H7 (cell line): ENCODE data around the gene CPA5. TPM values are rescaled to one million over a fixed set of nuclear protein-coding genes. Genes with fewer than 3 reads are reported as not detected.

Experiments used
- DNase-seq: peaks from one replicate; pipeline ENCODE4 v3.0.0; 2012
- H3K27me3 ChIP-seq: 2 replicates; pipeline ENCODE4 v1.6.0; 2011; ENCODE audit warnings: mild to moderate bottlenecking, low read length; ENCODE audit not compliant: control insufficient read depth, insufficient read depth
- H3K36me3 ChIP-seq: replicated peaks from 2 replicates; pipeline ENCODE4 v1.5.1; 2011; ENCODE audit warnings: low read length; ENCODE audit not compliant: control insufficient read depth, insufficient read depth
- H3K4me3 ChIP-seq: 2 replicates; pipeline ENCODE4 v1.5.1; 2011; ENCODE audit warnings: low read depth, mild to moderate bottlenecking, control low read depth, low read length, moderate library complexity; ENCODE audit not compliant: insufficient read depth
- total RNA-seq: library from RNA; depleted of rRNA; stranded (reverse); fragments of >200 nt; shearing (Covaris generic); gene quantifications from 2 replicates; pipeline ENCODE4 v1.2.3, GENCODE V29; 2014; rRNA removed

CPA5 gene, protein sequence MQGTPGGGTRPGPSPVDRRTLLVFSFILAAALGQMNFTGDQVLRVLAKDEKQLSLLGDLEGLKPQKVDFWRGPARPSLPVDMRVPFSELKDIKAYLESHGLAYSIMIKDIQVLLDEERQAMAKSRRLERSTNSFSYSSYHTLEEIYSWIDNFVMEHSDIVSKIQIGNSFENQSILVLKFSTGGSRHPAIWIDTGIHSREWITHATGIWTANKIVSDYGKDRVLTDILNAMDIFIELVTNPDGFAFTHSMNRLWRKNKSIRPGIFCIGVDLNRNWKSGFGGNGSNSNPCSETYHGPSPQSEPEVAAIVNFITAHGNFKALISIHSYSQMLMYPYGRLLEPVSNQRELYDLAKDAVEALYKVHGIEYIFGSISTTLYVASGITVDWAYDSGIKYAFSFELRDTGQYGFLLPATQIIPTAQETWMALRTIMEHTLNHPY
- total RNA-seq, result 0.24 TPM in 1 of 2 replicates, not detected in the other

DNA sequence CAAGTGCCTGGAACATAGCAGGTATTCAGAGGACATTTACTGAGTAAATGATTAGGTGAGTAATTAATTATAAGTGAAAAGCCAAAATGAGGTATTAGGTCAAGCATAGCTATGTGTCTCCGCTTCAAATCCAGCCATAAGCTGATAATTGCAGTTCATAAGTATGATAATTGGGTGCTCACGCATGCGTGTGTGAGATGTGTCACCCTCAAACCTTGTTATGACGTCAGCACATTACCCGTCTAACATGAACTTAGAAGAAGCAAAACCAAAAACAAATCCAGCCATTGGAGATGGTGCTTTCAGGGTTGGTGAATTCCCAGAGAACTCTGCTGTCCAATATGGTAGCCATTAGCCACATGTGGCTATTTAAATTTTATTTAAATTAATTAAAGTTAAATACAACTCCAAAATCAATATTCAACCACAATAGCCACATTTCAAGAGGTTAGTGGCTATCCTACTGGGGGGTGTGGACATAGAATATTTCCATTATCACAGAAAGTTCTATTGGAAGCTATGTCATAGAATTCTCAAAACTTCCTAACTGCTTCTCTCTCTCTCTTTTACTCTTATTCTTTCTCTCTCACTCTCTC lies at the start of gene CPA5:
Gene CPA5 (plus strand): TSS at position 546 of the 596 bp plus-strand sequence. CDS start 1,670 bp downstream, outside the sequence.
- H3K4me3 ChIP-seq, result no peak within 1 kb of the TSS
- DNase-seq, result no peak
- H3K27me3 ChIP-seq, result no peaks in the 10 kb centered on the region
- H3K36me3 ChIP-seq, result no peaks in the 10 kb centered on the region

- H3K36me3 ChIP-seq, result no peaks in the 10 kb centered on the region
- DNase-seq, result no peak
- H3K27me3 ChIP-seq, result no peaks in the 10 kb centered on the region
- H3K4me3 ChIP-seq, result no peak overlapping the region
Measured at GRCh38 chr7:130296221-130296951, 48.2 kb upstream of the CPA5 start.

DNA sequence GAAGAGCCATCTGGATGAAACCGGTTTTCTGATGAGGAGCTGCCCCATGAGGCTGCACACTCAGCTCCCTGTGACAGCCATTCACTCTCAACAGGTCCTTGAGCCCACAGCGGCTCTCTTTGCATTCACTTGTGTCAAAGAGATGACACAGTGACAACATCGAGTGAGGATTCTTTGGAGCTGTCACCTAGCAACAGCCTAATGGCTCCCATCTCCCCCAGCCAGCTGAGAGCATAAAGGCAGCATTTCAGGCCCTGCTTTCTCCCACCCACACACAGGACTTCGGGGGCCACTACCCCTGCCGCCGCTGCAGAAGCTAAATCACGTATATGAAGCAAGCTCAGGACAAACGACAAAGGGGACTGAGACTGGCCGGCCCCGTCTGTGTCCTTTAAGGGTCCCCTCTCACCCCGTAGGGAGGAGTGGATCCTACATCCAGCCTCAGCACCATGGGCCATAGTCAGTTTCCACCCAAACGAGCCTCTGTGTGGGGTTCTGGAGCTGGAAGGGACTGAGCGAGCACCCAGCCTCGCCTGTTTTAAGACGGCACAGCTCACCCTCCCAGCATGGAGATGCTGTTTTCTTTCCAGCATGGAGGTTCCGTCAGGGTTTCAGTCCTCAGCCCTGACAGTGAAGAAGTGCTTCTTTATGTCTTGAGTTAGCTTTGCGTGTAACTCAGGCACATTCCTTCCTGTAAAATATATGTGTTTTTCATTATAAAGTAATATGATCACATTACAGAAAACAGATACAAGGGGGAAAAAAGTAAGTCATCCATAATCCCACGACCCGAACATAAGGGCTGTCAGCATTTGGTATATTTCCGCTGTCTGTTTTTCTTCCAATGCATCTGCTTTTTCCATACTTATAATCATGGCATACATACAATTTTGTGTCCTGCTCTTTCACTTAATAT lies 46.7 kb upstream of the CPA5 start:
- Histone ChIP-seq H3K4me3 (no peak overlapping the region), H3K27me3 (no peaks in the 10 kb centered on the region), H3K36me3 (no peaks in the 10 kb centered on the region)
- no peak for DNase-seq

- no peaks in the 10 kb centered on the region for H3K36me3 ChIP-seq
- H3K27me3 ChIP-seq, result no peaks in the 10 kb centered on the region
- DNase-seq, result no peak
- no peak overlapping the region for H3K4me3 ChIP-seq
Measured at GRCh38 chr7:130298544-130299326, 45.9 kb upstream of the CPA5 start.

DNA sequence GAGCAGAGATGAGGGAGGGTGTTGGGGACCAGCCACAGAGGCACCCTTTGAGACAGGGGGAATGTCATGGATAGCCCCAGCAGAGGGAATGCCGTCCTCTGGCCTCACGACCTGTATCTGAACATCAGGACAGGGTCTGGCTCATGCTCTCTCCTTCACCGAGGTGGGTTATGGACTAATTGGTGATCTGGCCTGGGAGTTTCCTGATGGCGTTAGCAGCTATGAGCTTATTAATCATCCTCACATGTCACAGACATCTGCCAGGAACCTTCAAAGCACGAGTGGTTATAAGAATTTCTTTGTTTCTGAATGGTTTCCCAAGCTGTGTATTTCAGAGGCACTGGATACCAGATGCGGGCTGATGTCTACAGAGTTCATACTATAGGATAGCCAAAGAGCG lies 44.8 kb upstream of the CPA5 start:
- no peak for DNase-seq
- H3K36me3 ChIP-seq, result no peaks in the 10 kb centered on the region
- no peaks in the 10 kb centered on the region for H3K27me3 ChIP-seq
- no peak overlapping the region for H3K4me3 ChIP-seq

- no peaks in the 10 kb centered on the region for H3K36me3 ChIP-seq
- H3K27me3 ChIP-seq, result no peaks in the 10 kb centered on the region
- DNase-seq, result no peak
- H3K4me3 ChIP-seq, result no peak overlapping the region
Measured at GRCh38 chr7:130301501-130302020, 43.1 kb upstream of the CPA5 start.

DNA sequence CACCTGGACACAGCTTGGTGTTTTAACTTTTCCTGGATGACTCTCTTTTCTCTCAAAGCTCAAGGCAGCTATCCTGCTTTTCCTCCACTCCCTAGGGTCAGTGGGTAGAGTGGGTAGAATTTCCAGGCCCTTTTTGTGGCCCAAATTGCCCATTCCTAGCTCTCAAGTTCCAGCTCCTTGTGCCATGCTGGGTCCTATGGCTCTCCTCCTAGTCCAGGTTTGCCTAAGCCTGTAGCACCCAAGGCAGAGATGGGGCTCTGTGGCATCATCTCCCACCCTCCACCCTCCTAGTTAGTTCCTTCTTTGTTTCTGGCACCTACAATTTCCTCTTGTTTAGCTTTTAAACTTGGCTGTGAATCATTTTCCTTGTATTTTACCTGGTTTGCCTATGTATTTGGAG lies 42.0 kb upstream of the CPA5 start:
- DNase-seq, result no peak
- Histone ChIP-seq H3K4me3 (no peak overlapping the region), H3K27me3 (no peaks in the 10 kb centered on the region), H3K36me3 (no peaks in the 10 kb centered on the region)

- Histone ChIP-seq H3K4me3 (no peak overlapping the region), H3K27me3 (no peaks in the 10 kb centered on the region), H3K36me3 (no peaks in the 10 kb centered on the region)
- no peak for DNase-seq
Measured at GRCh38 chr7:130303127-130303526, 41.5 kb upstream of the CPA5 start.

- Histone ChIP-seq H3K4me3 (no peak overlapping the region), H3K27me3 (no peaks in the 10 kb centered on the region), H3K36me3 (no peaks in the 10 kb centered on the region)
Measured at GRCh38 chr7:130303551-130303950, 41.1 kb upstream of the CPA5 start.

GRCh38 chr7:130303982-130304381 lies 40.6 kb upstream of the CPA5 start:
- Histone ChIP-seq H3K36me3 (no peaks in the 10 kb centered on the region), H3K27me3 (no peaks in the 10 kb centered on the region), H3K4me3 (no peak overlapping the region)

More at GRCh38 chr7:130303551-130303950, 41.1 kb upstream of the CPA5 start:
- no peak for DNase-seq

DNA sequence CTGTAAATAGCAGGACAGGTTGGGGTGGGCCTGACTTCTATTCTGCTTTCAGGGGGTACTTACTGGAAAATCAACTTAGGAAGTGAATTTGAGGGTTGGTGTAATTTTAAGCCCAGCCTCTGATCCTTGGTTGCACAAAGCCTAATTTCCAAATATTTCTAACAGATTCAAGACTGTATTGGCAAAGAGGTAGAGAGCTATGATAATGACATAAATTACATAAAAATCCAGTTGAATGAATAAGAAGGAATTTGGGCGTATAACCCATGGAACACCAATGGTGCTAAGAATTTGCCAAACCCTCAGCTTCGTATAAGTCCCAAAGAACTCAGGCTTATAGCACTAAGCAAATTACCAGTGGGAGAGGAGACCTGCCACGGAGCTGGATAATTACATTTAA lies 39.7 kb upstream of the CPA5 start:
- no peak for DNase-seq
- Histone ChIP-seq H3K4me3 (no peak overlapping the region), H3K27me3 (no peaks in the 10 kb centered on the region), H3K36me3 (no peaks in the 10 kb centered on the region)

More at GRCh38 chr7:130303982-130304381, 40.6 kb upstream of the CPA5 start:
- DNase-seq, result no peak

DNA sequence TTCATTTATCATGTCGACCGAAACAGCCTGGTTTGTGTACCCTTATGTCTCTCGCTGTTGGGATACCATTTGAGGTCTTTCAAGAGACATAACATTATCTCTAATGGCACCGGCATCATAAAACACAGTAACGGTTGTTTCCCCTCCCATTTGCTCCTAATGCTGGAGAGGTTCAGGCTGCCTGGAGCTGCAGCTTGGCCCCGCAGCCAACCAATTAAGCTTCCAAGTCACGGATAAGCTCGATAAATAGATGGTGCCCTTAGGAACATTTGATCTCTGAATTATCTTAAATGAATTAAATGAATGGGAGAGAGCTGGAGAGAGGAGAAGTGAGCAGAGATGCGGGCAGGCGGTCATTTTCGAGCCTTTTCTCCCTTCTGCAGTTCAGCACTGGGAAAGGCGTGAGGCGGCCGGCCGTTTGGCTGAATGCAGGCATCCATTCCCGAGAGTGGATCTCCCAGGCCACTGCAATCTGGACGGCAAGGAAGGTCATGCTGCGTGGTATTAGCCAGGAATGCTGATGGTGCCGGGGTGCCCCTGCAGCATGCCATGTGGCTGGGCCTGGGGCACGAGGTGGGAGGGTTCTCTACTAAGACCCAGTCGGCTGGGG lies 39.1 kb upstream of the CPA5 start:
- no peaks in the 10 kb centered on the region for H3K27me3 ChIP-seq
- H3K36me3 ChIP-seq, result no peaks in the 10 kb centered on the region
- no peak overlapping the region for H3K4me3 ChIP-seq
- no peak for DNase-seq

GRCh38 chr7:130309986-130310385 lies 34.6 kb upstream of the CPA5 start:
- H3K4me3 ChIP-seq, result no peak overlapping the region
- no peaks in the 10 kb centered on the region for H3K27me3 ChIP-seq
- no peak for DNase-seq
- H3K36me3 ChIP-seq, result no peaks in the 10 kb centered on the region
